Body of pancreas (tissue), 4 donors: ENCODE data around the gene OLFML1. TPM values are rescaled to one million over a fixed set of nuclear protein-coding genes. Genes with fewer than 3 reads are reported as not detected.

ENCODE experiments used
- ATAC-seq: fragments of 150-250 bp; one replicate; pipeline ENCODE4 v1.9.1; 2016
- DNase-seq, 4 donors: peaks; one replicate each; pipeline ENCODE4 v3.0.0-alpha.2; 2019
- H3K27ac ChIP-seq, 4 donors: fragments of 200-600 bp; sonication (generic); 1 replicate in 3 of 4; 2 replicates in 1 of 4; pipeline versions ENCODE4 v1.5.1 to v1.6.1; 2016 to 2019; ENCODE audit warnings: mild to moderate bottlenecking in 1 of 4, mixed read lengths in 1 of 4, moderate library complexity in 1 of 4
- H3K27me3 ChIP-seq, 2 donors: fragments of 200-600 bp; sonication (generic); one replicate each; pipeline ENCODE4 v1.6.0; 2016; ENCODE audit warnings: mild to moderate bottlenecking in 1 of 2
- H3K36me3 ChIP-seq, 2 donors: fragments of 200-600 bp; sonication (generic); replicated peaks in 1 of 2; 2 replicates each; pipeline ENCODE4 v1.5.1; 2016; ENCODE audit warnings: low read depth in 2 of 2; ENCODE audit not compliant: insufficient read depth in 1 of 2
- H3K4me1 ChIP-seq: fragments of 200-600 bp; sonication (generic); one replicate; pipeline ENCODE4 v1.6.0; 2016
- H3K4me3 ChIP-seq, 2 donors: fragments of 200-600 bp; sonication (generic); 1 replicate in 1 of 2; 2 replicates in 1 of 2; pipeline ENCODE4 v1.5.1; 2016 to 2019
- H3K9me3 ChIP-seq, 3 donors: fragments of 200-600 bp; sonication (generic); 1 replicate in 2 of 3; 2 replicates in 1 of 3; pipeline ENCODE4 v1.5.1; 2016
- CTCF ChIP-seq, 7 experiments: fragments of 450-650 bp in 4 of 7; fragments of 200-600 bp in 3 of 7; sonication (generic) in 3 of 7; IDR thresholded peaks; one replicate each; pipeline ENCODE4 v1.5.1; 2016 to 2019; ENCODE audit warnings: antibody characterized with exemption in 7 of 7
- POLR2A ChIP-seq, 3 donors: fragments of 450-650 bp; IDR thresholded peaks; one replicate each; pipeline ENCODE4 v1.6.1; 2016; ENCODE audit warnings: antibody characterized with exemption in 3 of 3, mild to moderate bottlenecking in 2 of 3
- WGBS, 2 donors: methylation state at CpG; one replicate each; pipeline ENCODE4 v1.1.5; 2017; 5-methylcytosine and 5-hydroxymethylcytosine counted together
- intact Hi-C: fragments of 100-400 bp; cut with DNase I; formaldehyde crosslinking; loops from one replicate; pipeline ENCODE4 v1.15.1; 2023
- total RNA-seq, 2 donors: library from RNA; depleted of rRNA; stranded (reverse); fragments of >200 nt; gene quantifications; one replicate each; pipeline ENCODE4 v1.1.0, GENCODE V29; 2016

Gene OLFML1
- total RNA-seq, 2 donors from 2014 or later: 2.3 to 3.6 TPM

- intact Hi-C loops: no loop called here
- ATAC-seq: no peak
Observed at GRCh38 chr11:7520011-7520942, 35.0 kb downstream of the OLFML1 start.

GRCh38 chr11:7520981-7521487 lies 35.7 kb downstream of the OLFML1 start:
- Histone ChIP-seq H3K27ac (peak overlapping the region in 1 of 4 donors; percentile 2), H3K4me1 (no peaks in the 10 kb centered on the region)

More at GRCh38 chr11:7520011-7520942, 35.0 kb downstream of the OLFML1 start:
- no peaks in the 10 kb centered on the region for H3K4me1 ChIP-seq
- WGBS, 2 donors: 72 to 77% methylated on average over 17 to 18 of the region's 18 CpGs
- TF ChIP-seq POLR2A (IDR thresholded peaks at IDR 0.05) (no peak), CTCF (IDR thresholded peaks at IDR 0.05) (no peak)
- no peak for DNase-seq
- no peaks in the 10 kb centered on the region for H3K36me3 ChIP-seq
- H3K4me3 ChIP-seq: no peak overlapping the region
- H3K27ac ChIP-seq: no peak overlapping the region
- no peaks in the 10 kb centered on the region for H3K27me3 ChIP-seq
- H3K9me3 ChIP-seq: no peaks in the 10 kb centered on the region

GRCh38 chr11:7522121-7522520 lies 36.8 kb downstream of the OLFML1 start:
- H3K4me3 ChIP-seq: no peak overlapping the region
- DNase-seq: no peak
- H3K27me3 ChIP-seq: no peaks in the 10 kb centered on the region
- ATAC-seq: no peak
- intact Hi-C loops: no loop called here
- H3K4me1 ChIP-seq: no peaks in the 10 kb centered on the region
- H3K9me3 ChIP-seq: no peaks in the 10 kb centered on the region
- no peak overlapping the region for H3K27ac ChIP-seq
- WGBS, 2 donors: 60 to 71% methylated on average over 4 of the region's 4 CpGs
- H3K36me3 ChIP-seq: no peaks in the 10 kb centered on the region
- TF ChIP-seq CTCF (IDR thresholded peaks at IDR 0.05): no peak
- TF ChIP-seq POLR2A (IDR thresholded peaks at IDR 0.05): no peak

More at GRCh38 chr11:7520981-7521487, 35.7 kb downstream of the OLFML1 start:
- Histone ChIP-seq H3K27me3 (no peaks in the 10 kb centered on the region), H3K4me3 (no peak overlapping the region), H3K9me3 (no peaks in the 10 kb centered on the region), H3K36me3 (no peaks in the 10 kb centered on the region)
- no peak for TF ChIP-seq CTCF (IDR thresholded peaks at IDR 0.05)
- TF ChIP-seq POLR2A (IDR thresholded peaks at IDR 0.05): no peak
- ATAC-seq (no peak), DNase-seq (no peak)
- intact Hi-C loops: no loop called here
- 0% methylated on average over 1 to 2 of the region's 2 CpGs for WGBS, 2 donors

- intact Hi-C loops: no loop called here
- Histone ChIP-seq H3K27me3 (no peaks in the 10 kb centered on the region), H3K9me3 (no peaks in the 10 kb centered on the region), H3K4me1 (no peaks in the 10 kb centered on the region), H3K4me3 (no peak overlapping the region), H3K36me3 (no peaks in the 10 kb centered on the region), H3K27ac (no peak overlapping the region)
- DNase-seq (no peak), ATAC-seq (no peak)
- WGBS, 2 donors: 87 to 91% methylated on average over 4 of the region's 4 CpGs
- TF ChIP-seq POLR2A (IDR thresholded peaks at IDR 0.05): no peak
- no peak for TF ChIP-seq CTCF (IDR thresholded peaks at IDR 0.05)
Observed at GRCh38 chr11:7522546-7522945, 37.2 kb downstream of the OLFML1 start.
